HCT116 (cell line): ENCODE data around the gene CDX1. TPM values are rescaled to one million over a fixed set of nuclear protein-coding genes. Genes with fewer than 3 reads are reported as not detected.
A peak's percentile ranks its signal among the peaks of the same experiment; 100 is the strongest.

ENCODE experiments used
- ATAC-seq: fragments of 200-7000 bp; cut with Tn5 transposase; 2 replicates; pipeline ENCODE4 v1.9.1; 2020; ENCODE audit warnings: mild to moderate bottlenecking, moderate library complexity
- BruUV-seq: library from RNA; stranded (reverse); fragments of 400-500 nt; replicated peaks from 2 replicates; lab custom pipeline; 2021; lab: Mats Ljungman, UMichigan
- CTCF ChIA-PET: fragments of 300-600 bp; sonication (Branson Sonifier 250); formaldehyde crosslinking; loops from one replicate; lab custom pipeline; 2021; ENCODE audit warnings: antibody characterized with exemption; lab: Charles Lee
- POLR2A ChIA-PET: fragments of 300-600, 350-600 bp; sonication (Branson Sonifier 250); formaldehyde crosslinking; loops from one replicate; lab custom pipeline; 2021; ENCODE audit warnings: antibody characterized with exemption; lab: Charles Lee
- RAD21 ChIA-PET, 2 experiments: fragments of 300-600 bp; sonication (Branson Sonifier 250); formaldehyde crosslinking; loops; one replicate each; lab custom pipeline; 2023; ENCODE audit warnings: low total read pairs in 2 of 2; ENCODE audit not compliant: uncharacterized antibody in 2 of 2, unreplicated experiment in 2 of 2, low non-redundant PET in 1 of 2; lab: Charles Lee
- DNase-seq: peaks from one replicate; pipeline ENCODE4 v3.0.0-alpha.2; 2010; ENCODE audit warnings: low read depth, low spot score
- H2AFZ ChIP-seq: fragments of 200-600 bp; shearing (Covaris generic), sonication (generic); 2 replicates; pipeline ENCODE4 v1.6.1; 2017; ENCODE audit warnings: low read depth, mixed run types, mixed read lengths, antibody characterized with exemption, low read length; ENCODE audit not compliant: poor library complexity, severe bottlenecking
- H3K27ac ChIP-seq: 2 replicates; pipeline ENCODE4 v1.5.1; 2012; ENCODE audit warnings: low read depth, low read length
- H3K27me3 ChIP-seq: fragments of 200-600 bp; sonication (generic); 2 replicates; pipeline ENCODE4 v1.6.1; 2016; ENCODE audit warnings: mixed run types, low read length, mixed read lengths; ENCODE audit not compliant: insufficient read depth
- H3K36me3 ChIP-seq, 2 experiments: fragments of 200-500 bp in 1 of 2; fragments of 200-600 bp in 1 of 2; sonication (Bioruptor generic) in 1 of 2; sonication (generic) in 1 of 2; 2 replicates each; pipeline versions ENCODE4 v1.5.1 to v1.6.1; 2014 to 2016; ENCODE audit warnings: low read length in 2 of 2, inconsistent platforms in 1 of 2, mixed read lengths in 1 of 2, mixed run types in 1 of 2; ENCODE audit not compliant: insufficient read depth in 2 of 2, control insufficient read depth in 1 of 2
- H3K4me1 ChIP-seq, 2 experiments: fragments of 200-600 bp in 1 of 2; sonication (generic) in 1 of 2; 2 replicates each; pipeline versions ENCODE4 v1.5.1 to v1.6.1; 2012 to 2017; ENCODE audit warnings: low read length in 2 of 2, inconsistent platforms in 1 of 2, mild to moderate bottlenecking in 1 of 2, mixed read lengths in 1 of 2, mixed run types in 1 of 2, moderate library complexity in 1 of 2; ENCODE audit not compliant: insufficient read depth in 2 of 2, control insufficient read depth in 1 of 2
- H3K4me2 ChIP-seq: fragments of 200-600 bp; sonication (generic); 2 replicates; pipeline ENCODE4 v1.6.1; 2017; ENCODE audit warnings: mixed run types, low read length, mixed read lengths
- H3K4me3 ChIP-seq, 2 experiments: fragments of 200-600 bp in 1 of 2; sonication (generic) in 1 of 2; replicated peaks in 1 of 2; 2 replicates each; pipeline ENCODE4 v1.5.1; 2011 to 2016; ENCODE audit warnings: low read length in 2 of 2, control low read depth in 1 of 2, low read depth in 1 of 2, mild to moderate bottlenecking in 1 of 2, mixed read lengths in 1 of 2, mixed run types in 1 of 2
- H3K79me2 ChIP-seq: fragments of 200-600 bp; sonication (generic); 2 replicates; pipeline ENCODE4 v1.6.1; 2017; ENCODE audit warnings: mild to moderate bottlenecking, mixed run types, low read length, moderate library complexity, mixed read lengths; ENCODE audit not compliant: insufficient read depth
- H3K9ac ChIP-seq: fragments of 200-600 bp; sonication (generic); 2 replicates; pipeline ENCODE4 v1.6.1; 2016; ENCODE audit warnings: low read length, mixed read lengths
- H3K9me2 ChIP-seq: fragments of 200-600 bp; sonication (generic), shearing (Covaris generic); 2 replicates; pipeline ENCODE4 v1.6.1; 2017; ENCODE audit warnings: mixed run types, mild to moderate bottlenecking, moderate library complexity; ENCODE audit not compliant: insufficient read depth
- H3K9me3 ChIP-seq, 2 experiments: fragments of 200-500 bp in 1 of 2; fragments of 200-600 bp in 1 of 2; sonication (Bioruptor generic) in 1 of 2; sonication (generic) in 1 of 2; 2 replicates each; pipeline ENCODE4 v1.6.1; 2014 to 2017; ENCODE audit warnings: low read length in 2 of 2, mixed read lengths in 2 of 2, inconsistent platforms in 1 of 2, low read depth in 1 of 2, mild to moderate bottlenecking in 1 of 2, mixed run types in 1 of 2, moderate library complexity in 1 of 2; ENCODE audit not compliant: control insufficient read depth in 1 of 2, insufficient read depth in 1 of 2
- H4K20me1 ChIP-seq: fragments of 200-600 bp; sonication (generic), shearing (Covaris generic); 2 replicates; pipeline ENCODE4 v1.6.1; 2017; ENCODE audit warnings: mixed run types, mild to moderate bottlenecking, moderate library complexity; ENCODE audit not compliant: insufficient read depth
- CBX3 ChIP-seq: IDR thresholded peaks from 2 replicates; pipeline ENCODE4 v1.6.1; 2012; ENCODE audit warnings: low read depth
- ELF1 ChIP-seq: IDR thresholded peaks from 2 replicates; pipeline ENCODE4 v1.6.1; 2012; ENCODE audit warnings: low read depth, borderline replicate concordance
- EZH2 ChIP-seq: fragments of 200-600 bp; sonication (generic); IDR thresholded peaks from 2 replicates; pipeline ENCODE4 v1.6.1; 2017; ENCODE audit warnings: antibody characterized with exemption, mixed run types
- EZH2phosphoT487 ChIP-seq: fragments of 200-600 bp; IDR thresholded peaks from 2 replicates; pipeline ENCODE4 v1.6.1; 2018; ENCODE audit warnings: antibody characterized with exemption, borderline replicate concordance
- FOSL1 ChIP-seq: IDR thresholded peaks from 2 replicates; pipeline ENCODE4 v1.6.1; 2012; ENCODE audit warnings: low read depth
- RAD21 ChIP-seq: IDR thresholded peaks from 2 replicates; pipeline ENCODE4 v1.6.1; 2012; ENCODE audit warnings: low read depth, mild to moderate bottlenecking
- REST ChIP-seq: IDR thresholded peaks from 2 replicates; pipeline ENCODE4 v1.6.1; 2012; ENCODE audit warnings: low read depth
- SIN3A ChIP-seq: IDR thresholded peaks from 2 replicates; pipeline ENCODE4 v1.6.1; 2012; ENCODE audit warnings: low read depth
- TCF7L2 ChIP-seq: IDR thresholded peaks from 2 replicates; pipeline ENCODE4 v1.7.0; 2011; ENCODE audit warnings: borderline replicate concordance, inconsistent platforms; ENCODE audit not compliant: insufficient read depth, insufficient read length; ENCODE audit errors: extremely low read depth
- ZFX ChIP-seq: fragments of 450-650 bp; IDR thresholded peaks from 2 replicates; pipeline ENCODE4 v1.6.1; 2017
- intact Hi-C: fragments of 100-400 bp; cut with micrococcal nuclease; formaldehyde crosslinking; loops from 2 replicates; pipeline ENCODE4 v1.10.0; 2022
- total RNA-seq: library from RNA; stranded (reverse); gene quantifications from one replicate; pipeline ENCODE4 v1.2.1, GENCODE V29; 2021; ENCODE audit not compliant: unreplicated experiment

The CDX1 gene
- total RNA-seq, 1 experiment from 2014 or later: not detected

- TF ChIP-seq REST: no peak
- TF ChIP-seq RAD21: no peak
These were observed 11.9 kb upstream of the CDX1 start (continued) for GRCh38 chr5:150154618-150155128.

GRCh38 chr5:150155258-150156026 lies 11.1 kb upstream of the CDX1 start, which contains the start of gene PDGFRB:
PDGFRB (minus strand) TSS chr5:150155845; CDS start chr5:150137047, 18,798 bp downstream.
- ChIA-PET POLR2A (no interaction called here), CTCF (no interaction called here), RAD21 (no interaction called here)
- H3K9ac ChIP-seq: no peak within 1 kb of the TSS
- no peaks in the 10 kb centered on the region for H3K27me3 ChIP-seq
- no peaks in the 10 kb centered on the region for H3K9me3 ChIP-seq
- intact Hi-C loops: no loop called here
- H3K4me3 ChIP-seq: no peak within 1 kb of the TSS
- TF ChIP-seq EZH2 (no peak), EZH2phosphoT487 (no peak), ELF1 (no peak), RAD21 (no peak), FOSL1 (no peak), SIN3A (no peak), ZFX (no peak), TCF7L2 (no peak), CBX3 (no peak)
- DNase-seq: no peak
- no peaks in the 10 kb centered on the region for H3K9me2 ChIP-seq
- no peaks in the 10 kb centered on the region; a peak in 1 of 4 replicates for H3K4me1 ChIP-seq
- no peak within 1 kb of the TSS for H2AFZ ChIP-seq
- no peaks in the 10 kb centered on the region for H3K36me3 ChIP-seq
- no peaks in the 10 kb centered on the region for H4K20me1 ChIP-seq
- H3K4me2 ChIP-seq: no peak within 1 kb of the TSS
- no peaks in the 10 kb centered on the region for H3K79me2 ChIP-seq
- no peak within 1 kb of the TSS for H3K27ac ChIP-seq
- ATAC-seq: peak; percentile 44
- BruUV-seq: no TSS peak
